ENCODE measurements around the gene SIM2.

The SIM2 gene

GRCh38 chr21:36741506-36741905, 42.6 kb downstream of the SIM2 start:
- TF ChIP-seq, protein P1, sequence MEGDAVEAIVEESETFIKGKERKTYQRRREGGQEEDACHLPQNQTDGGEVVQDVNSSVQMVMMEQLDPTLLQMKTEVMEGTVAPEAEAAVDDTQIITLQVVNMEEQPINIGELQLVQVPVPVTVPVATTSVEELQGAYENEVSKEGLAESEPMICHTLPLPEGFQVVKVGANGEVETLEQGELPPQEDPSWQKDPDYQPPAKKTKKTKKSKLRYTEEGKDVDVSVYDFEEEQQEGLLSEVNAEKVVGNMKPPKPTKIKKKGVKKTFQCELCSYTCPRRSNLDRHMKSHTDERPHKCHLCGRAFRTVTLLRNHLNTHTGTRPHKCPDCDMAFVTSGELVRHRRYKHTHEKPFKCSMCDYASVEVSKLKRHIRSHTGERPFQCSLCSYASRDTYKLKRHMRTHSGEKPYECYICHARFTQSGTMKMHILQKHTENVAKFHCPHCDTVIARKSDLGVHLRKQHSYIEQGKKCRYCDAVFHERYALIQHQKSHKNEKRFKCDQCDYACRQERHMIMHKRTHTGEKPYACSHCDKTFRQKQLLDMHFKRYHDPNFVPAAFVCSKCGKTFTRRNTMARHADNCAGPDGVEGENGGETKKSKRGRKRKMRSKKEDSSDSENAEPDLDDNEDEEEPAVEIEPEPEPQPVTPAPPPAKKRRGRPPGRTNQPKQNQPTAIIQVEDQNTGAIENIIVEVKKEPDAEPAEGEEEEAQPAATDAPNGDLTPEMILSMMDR (IDR thresholded peaks at IDR 0.05; ENCODE audit: low read depth, low read length), result no peak
- TF ChIP-seq EZH2phosphoT487 (IDR thresholded peaks at IDR 0.05; ENCODE audit: low read depth), result no peak
- H3K9me3 ChIP-seq (ENCODE audit: insufficient read depth, low read length), result no peaks in the 10 kb centered on the region
- H4K20me1 ChIP-seq (ENCODE audit: insufficient read depth, low read length), result no peaks in the 10 kb centered on the region
- H3K27me3 ChIP-seq (ENCODE audit: low read depth, low read length), result no peaks in the 10 kb centered on the region
- H3K4me3 ChIP-seq (ENCODE audit: low read length), result no peak overlapping the region
- no peaks in the 10 kb centered on the region for H3K36me3 ChIP-seq (replicated peaks; ENCODE audit: low read depth, low read length)
- no peaks in the 10 kb centered on the region for H3K4me1 ChIP-seq (ENCODE audit: low read length)
- no peak overlapping the region for H3K4me2 ChIP-seq (ENCODE audit: low read length)
- no peak overlapping the region for H3K27ac ChIP-seq (ENCODE audit: low read length)
- H3K79me2 ChIP-seq (ENCODE audit: low read length), result no peaks in the 10 kb centered on the region
- no peak overlapping the region for H3K9ac ChIP-seq (ENCODE audit: low read length)
- no peak overlapping the region for H2AFZ ChIP-seq (ENCODE audit: low read depth, low read length)

- H2AFZ ChIP-seq (ENCODE audit: low read depth, low read length), result no peak overlapping the region
- no peak overlapping the region for H3K4me2 ChIP-seq (ENCODE audit: low read length)
- H3K9ac ChIP-seq (ENCODE audit: low read length), result no peak overlapping the region
- no peaks in the 10 kb centered on the region for H3K36me3 ChIP-seq (replicated peaks; ENCODE audit: low read depth, low read length)
- no peaks in the 10 kb centered on the region for H3K9me3 ChIP-seq (ENCODE audit: insufficient read depth, low read length)
- H3K27ac ChIP-seq (ENCODE audit: low read length), result no peak overlapping the region
- H4K20me1 ChIP-seq (ENCODE audit: insufficient read depth, low read length), result no peaks in the 10 kb centered on the region
- no peaks in the 10 kb centered on the region for H3K4me1 ChIP-seq (ENCODE audit: low read length)
- H3K27me3 ChIP-seq (ENCODE audit: low read depth, low read length), result no peaks in the 10 kb centered on the region
- no peaks in the 10 kb centered on the region for H3K79me2 ChIP-seq (ENCODE audit: low read length)
- TF ChIP-seq, protein P1 (IDR thresholded peaks at IDR 0.05; ENCODE audit: low read depth, low read length), result no peak
- TF ChIP-seq EZH2phosphoT487 (IDR thresholded peaks at IDR 0.05; ENCODE audit: low read depth), result no peak
- no peak overlapping the region for H3K4me3 ChIP-seq (ENCODE audit: low read length)
These were observed 44.1 kb downstream of the SIM2 start for GRCh38 chr21:36743008-36743407.

DNA sequence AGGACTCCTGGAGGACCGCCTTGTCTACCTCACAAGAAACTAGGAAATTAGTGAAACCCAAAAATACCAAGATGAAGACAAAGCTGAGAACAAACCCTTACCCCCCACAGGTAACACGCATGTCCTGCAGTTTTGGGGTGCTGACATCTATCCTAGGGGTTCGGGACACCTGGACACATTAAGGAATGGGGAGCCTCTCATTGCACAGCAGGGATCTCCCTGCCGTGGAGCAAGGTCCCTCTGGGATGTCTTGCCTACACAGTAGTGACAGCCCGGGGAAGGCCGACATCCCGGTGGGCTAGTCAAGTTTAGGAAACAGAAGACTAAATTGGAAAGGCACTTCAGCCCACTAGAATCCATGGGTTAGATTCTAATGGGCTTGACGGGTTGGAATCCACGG, 44.5 kb downstream of the SIM2 start:
- H3K9me3 ChIP-seq (ENCODE audit: insufficient read depth, low read length), result no peaks in the 10 kb centered on the region
- H3K9ac ChIP-seq (ENCODE audit: low read length), result no peak overlapping the region
- H3K27me3 ChIP-seq (ENCODE audit: low read depth, low read length), result no peaks in the 10 kb centered on the region
- no peaks in the 10 kb centered on the region for H3K4me1 ChIP-seq (ENCODE audit: low read length)
- H3K27ac ChIP-seq (ENCODE audit: low read length), result no peak overlapping the region
- no peaks in the 10 kb centered on the region for H3K36me3 ChIP-seq (replicated peaks; ENCODE audit: low read depth, low read length)
- TF ChIP-seq EZH2phosphoT487 (IDR thresholded peaks at IDR 0.05; ENCODE audit: low read depth), result no peak
- TF ChIP-seq, protein P1 (IDR thresholded peaks at IDR 0.05; ENCODE audit: low read depth, low read length), result no peak
- no peaks in the 10 kb centered on the region for H3K79me2 ChIP-seq (ENCODE audit: low read length)
- H2AFZ ChIP-seq (ENCODE audit: low read depth, low read length), result no peak overlapping the region
- no peak overlapping the region for H3K4me2 ChIP-seq (ENCODE audit: low read length)
- H4K20me1 ChIP-seq (ENCODE audit: insufficient read depth, low read length), result no peaks in the 10 kb centered on the region
- no peak overlapping the region for H3K4me3 ChIP-seq (ENCODE audit: low read length)

- Histone ChIP-seq H3K4me3 (ENCODE audit: low read length) (no peak overlapping the region), H3K79me2 (ENCODE audit: low read length) (no peaks in the 10 kb centered on the region), H3K27me3 (ENCODE audit: low read depth, low read length) (no peaks in the 10 kb centered on the region), H3K27ac (ENCODE audit: low read length) (no peak overlapping the region), H3K36me3 (replicated peaks; ENCODE audit: low read depth, low read length) (no peaks in the 10 kb centered on the region), H3K9me3 (ENCODE audit: insufficient read depth, low read length) (no peaks in the 10 kb centered on the region), H4K20me1 (ENCODE audit: insufficient read depth, low read length) (no peaks in the 10 kb centered on the region), H2AFZ (ENCODE audit: low read depth, low read length) (no peak overlapping the region), H3K9ac (ENCODE audit: low read length) (no peak overlapping the region), H3K4me1 (ENCODE audit: low read length) (no peaks in the 10 kb centered on the region), H3K4me2 (ENCODE audit: low read length) (no peak overlapping the region)
- TF ChIP-seq, protein P1 (IDR thresholded peaks at IDR 0.05; ENCODE audit: low read depth, low read length), result no peak
- no peak for TF ChIP-seq EZH2phosphoT487 (IDR thresholded peaks at IDR 0.05; ENCODE audit: low read depth)
These were observed 45.3 kb downstream of the SIM2 start for GRCh38 chr21:36744190-36744559.
